IPS DF 4.7 (cell line): ENCODE measurements around the gene DEFB121.
"Not testable (repeated sequence)": the region's sequence is repeated elsewhere in the genome, so short reads cannot be mapped to it uniquely, and the experiment has no call there.

ENCODE experiments used
- DNase-seq: peaks from one replicate; pipeline ENCODE4 v3.0.0-alpha.2; 2013; ENCODE audit warnings: low spot score; ENCODE audit errors: extremely low read depth

DEFB121 gene

GRCh38 chr20:31406115-31406514 is at the start of gene DEFB121:
Gene DEFB121 (minus strand): TSS chr20:31406215. CDS start chr20:31406152, 63 bp downstream.
- no peak for DNase-seq

GRCh38 chr20:31454361-31454760 is 48.3 kb upstream of the DEFB121 start:
- DNase-seq = no peak

- DNase-seq = no peak
These were observed 46.6 kb upstream of the DEFB121 start for GRCh38 chr20:31452575-31452974.

GRCh38 chr20:31449511-31450414 is 43.7 kb upstream of the DEFB121 start:
- no peak for DNase-seq

- DNase-seq = no peak
These were observed 40.2 kb upstream of the DEFB121 start for GRCh38 chr20:31446084-31446819.

- DNase-seq = no peak
These were observed 34.1 kb upstream of the DEFB121 start, which contains the start of gene DEFB123 for GRCh38 chr20:31440012-31440659. Gene DEFB123 (plus strand): TSS chr20:31440632. CDS start chr20:31440699, 67 bp downstream.

GRCh38 chr20:31430568-31431115 is 24.6 kb upstream of the DEFB121 start:
- no peak for DNase-seq

GRCh38 chr20:31427576-31427975 is 21.6 kb upstream of the DEFB121 start:
- not testable (repeated sequence) for DNase-seq

GRCh38 chr20:31426891-31427551 is 21.0 kb upstream of the DEFB121 start:
- DNase-seq = not testable (repeated sequence)

GRCh38 chr20:31425797-31426196 is 19.8 kb upstream of the DEFB121 start:
- no peak for DNase-seq

- no peak for DNase-seq
These were observed 12.3 kb upstream of the DEFB121 start for GRCh38 chr20:31418307-31418706.

- DNase-seq = no peak
These were observed 9.6 kb upstream of the DEFB121 start for GRCh38 chr20:31415653-31416052.

GRCh38 chr20:31414381-31414780 is 8.4 kb upstream of the DEFB121 start:
- DNase-seq = no peak

- no peak for DNase-seq
These were observed 4.0 kb upstream of the DEFB121 start for GRCh38 chr20:31410011-31410410.

- no peak for DNase-seq
These were observed 2.1 kb downstream of the DEFB121 start for GRCh38 chr20:31403886-31404285.

GRCh38 chr20:31394900-31395299 is 11.1 kb downstream of the DEFB121 start:
- no peak for DNase-seq

GRCh38 chr20:31392836-31393235 is 13.2 kb downstream of the DEFB121 start:
- no peak for DNase-seq

- DNase-seq = no peak
These were observed 15.5 kb downstream of the DEFB121 start, which contains the start of gene DEFB119 for GRCh38 chr20:31390490-31390889. Gene DEFB119 (minus strand): TSS chr20:31390590. CDS start chr20:31390483, 107 bp downstream.

- no peak for DNase-seq
These were observed 31.7 kb downstream of the DEFB121 start for GRCh38 chr20:31374346-31374745.

- DNase-seq = no peak
These were observed 37.7 kb downstream of the DEFB121 start, which contains the start of gene DEFB118 for GRCh38 chr20:31368301-31368700. Gene DEFB118 (plus strand): TSS chr20:31368601. CDS start chr20:31368651, 50 bp downstream.

- not testable (repeated sequence) for DNase-seq
These were observed 41.7 kb downstream of the DEFB121 start for GRCh38 chr20:31364272-31364671.
